GM12891 (cell line): ENCODE results near the gene MYH16.

Experiments
- POLR2A ChIP-seq: IDR thresholded peaks from 2 replicates; pipeline ENCODE4 v1.6.1; 2011; ENCODE audit warnings: low read depth, low read length, control low read depth
- POLR2AphosphoS5 ChIP-seq: IDR thresholded peaks from 2 replicates; pipeline ENCODE4 v1.6.1; 2011; ENCODE audit warnings: low read depth, low read length, control low read depth
- SPI1 ChIP-seq: IDR thresholded peaks from 2 replicates; pipeline ENCODE4 v1.6.1; 2011; ENCODE audit warnings: low read depth, low read length, control low read depth
- TAF1 ChIP-seq: IDR thresholded peaks from 2 replicates; pipeline ENCODE4 v1.6.1; 2011; ENCODE audit warnings: low read depth, low read length, control low read depth

- TF ChIP-seq POLR2A (no peak), POLR2AphosphoS5 (no peak), TAF1 (no peak), SPI1 (no peak)
Observed at GRCh38 chr7:99235925-99236324, 36.7 kb upstream of the MYH16 start.
